ENCODE results near the gene PSMD3. TPM values are rescaled to one million over a fixed set of nuclear protein-coding genes. Genes with fewer than 3 reads are reported as not detected.

PSMD3 gene
- total and polyA plus RNA-seq, 4 donors, result 30.7 to 80.7 (median 66.3) TPM

GRCh38 chr17:39954876-39955275 lies 25.7 kb upstream of the PSMD3 start:
- Histone ChIP-seq H3K4me1 (ENCODE audit: control insufficient read depth in 4 of 4, insufficient read depth in 4 of 4, low read length in 3 of 4) (peaks cover 13 to 26% (median 18%) of the 10 kb centered on the region in 4 donors), H3K9me3 (ENCODE audit: control insufficient read depth in 4 of 4, low read length in 3 of 4) (no peaks in the 10 kb centered on the region), H3K4me3 (ENCODE audit: low read depth in 1 of 3, low read length in 3 of 3) (no peak overlapping the region), H3K27me3 (ENCODE audit: control insufficient read depth in 4 of 4, insufficient read depth in 4 of 4, low read length in 3 of 4) (no peaks in the 10 kb centered on the region), H3K9ac (ENCODE audit: low read depth in 1 of 2, low read length in 2 of 2) (no peak overlapping the region), H3K36me3 (ENCODE audit: control insufficient read depth in 4 of 4, insufficient read depth in 3 of 4, low read depth in 1 of 4, low read length in 3 of 4) (no peaks in the 10 kb centered on the region), H3K27ac (ENCODE audit: low read depth in 1 of 2, low read length in 2 of 2) (no peak overlapping the region)
- TF ChIP-seq EGR1 (IDR thresholded peaks at IDR 0.05; ENCODE audit: low read depth in 2 of 2), result no peak
- TF ChIP-seq, protein P1, sequence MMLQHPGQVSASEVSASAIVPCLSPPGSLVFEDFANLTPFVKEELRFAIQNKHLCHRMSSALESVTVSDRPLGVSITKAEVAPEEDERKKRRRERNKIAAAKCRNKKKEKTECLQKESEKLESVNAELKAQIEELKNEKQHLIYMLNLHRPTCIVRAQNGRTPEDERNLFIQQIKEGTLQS (IDR thresholded peaks at IDR 0.05), result no peak
- TF ChIP-seq ZBTB33 (IDR thresholded peaks at IDR 0.05), result no peak
- TF ChIP-seq, protein P2, sequence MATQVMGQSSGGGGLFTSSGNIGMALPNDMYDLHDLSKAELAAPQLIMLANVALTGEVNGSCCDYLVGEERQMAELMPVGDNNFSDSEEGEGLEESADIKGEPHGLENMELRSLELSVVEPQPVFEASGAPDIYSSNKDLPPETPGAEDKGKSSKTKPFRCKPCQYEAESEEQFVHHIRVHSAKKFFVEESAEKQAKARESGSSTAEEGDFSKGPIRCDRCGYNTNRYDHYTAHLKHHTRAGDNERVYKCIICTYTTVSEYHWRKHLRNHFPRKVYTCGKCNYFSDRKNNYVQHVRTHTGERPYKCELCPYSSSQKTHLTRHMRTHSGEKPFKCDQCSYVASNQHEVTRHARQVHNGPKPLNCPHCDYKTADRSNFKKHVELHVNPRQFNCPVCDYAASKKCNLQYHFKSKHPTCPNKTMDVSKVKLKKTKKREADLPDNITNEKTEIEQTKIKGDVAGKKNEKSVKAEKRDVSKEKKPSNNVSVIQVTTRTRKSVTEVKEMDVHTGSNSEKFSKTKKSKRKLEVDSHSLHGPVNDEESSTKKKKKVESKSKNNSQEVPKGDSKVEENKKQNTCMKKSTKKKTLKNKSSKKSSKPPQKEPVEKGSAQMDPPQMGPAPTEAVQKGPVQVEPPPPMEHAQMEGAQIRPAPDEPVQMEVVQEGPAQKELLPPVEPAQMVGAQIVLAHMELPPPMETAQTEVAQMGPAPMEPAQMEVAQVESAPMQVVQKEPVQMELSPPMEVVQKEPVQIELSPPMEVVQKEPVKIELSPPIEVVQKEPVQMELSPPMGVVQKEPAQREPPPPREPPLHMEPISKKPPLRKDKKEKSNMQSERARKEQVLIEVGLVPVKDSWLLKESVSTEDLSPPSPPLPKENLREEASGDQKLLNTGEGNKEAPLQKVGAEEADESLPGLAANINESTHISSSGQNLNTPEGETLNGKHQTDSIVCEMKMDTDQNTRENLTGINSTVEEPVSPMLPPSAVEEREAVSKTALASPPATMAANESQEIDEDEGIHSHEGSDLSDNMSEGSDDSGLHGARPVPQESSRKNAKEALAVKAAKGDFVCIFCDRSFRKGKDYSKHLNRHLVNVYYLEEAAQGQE (IDR thresholded peaks at IDR 0.05), result no peak
- no peak for TF ChIP-seq YY1 (IDR thresholded peaks at IDR 0.05)
- TF ChIP-seq GABPA (IDR thresholded peaks at IDR 0.05 in 1 of 2, conservative IDR thresholded peaks at IDR 0.05 in 1 of 2), result no peak
- TF ChIP-seq FOXA2 (IDR thresholded peaks at IDR 0.05), result no peak
- TF ChIP-seq NR2F2 (IDR thresholded peaks at IDR 0.05), result no peak
- no peak for TF ChIP-seq HNF4A (conservative IDR thresholded peaks at IDR 0.05)
- TF ChIP-seq FOXA1 (IDR thresholded peaks at IDR 0.05), result no peak
- no peak for TF ChIP-seq TAF1 (conservative IDR thresholded peaks at IDR 0.05)
- TF ChIP-seq, protein P3, sequence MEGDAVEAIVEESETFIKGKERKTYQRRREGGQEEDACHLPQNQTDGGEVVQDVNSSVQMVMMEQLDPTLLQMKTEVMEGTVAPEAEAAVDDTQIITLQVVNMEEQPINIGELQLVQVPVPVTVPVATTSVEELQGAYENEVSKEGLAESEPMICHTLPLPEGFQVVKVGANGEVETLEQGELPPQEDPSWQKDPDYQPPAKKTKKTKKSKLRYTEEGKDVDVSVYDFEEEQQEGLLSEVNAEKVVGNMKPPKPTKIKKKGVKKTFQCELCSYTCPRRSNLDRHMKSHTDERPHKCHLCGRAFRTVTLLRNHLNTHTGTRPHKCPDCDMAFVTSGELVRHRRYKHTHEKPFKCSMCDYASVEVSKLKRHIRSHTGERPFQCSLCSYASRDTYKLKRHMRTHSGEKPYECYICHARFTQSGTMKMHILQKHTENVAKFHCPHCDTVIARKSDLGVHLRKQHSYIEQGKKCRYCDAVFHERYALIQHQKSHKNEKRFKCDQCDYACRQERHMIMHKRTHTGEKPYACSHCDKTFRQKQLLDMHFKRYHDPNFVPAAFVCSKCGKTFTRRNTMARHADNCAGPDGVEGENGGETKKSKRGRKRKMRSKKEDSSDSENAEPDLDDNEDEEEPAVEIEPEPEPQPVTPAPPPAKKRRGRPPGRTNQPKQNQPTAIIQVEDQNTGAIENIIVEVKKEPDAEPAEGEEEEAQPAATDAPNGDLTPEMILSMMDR (IDR thresholded peaks at IDR 0.05; ENCODE audit: low read depth, low read length, missing input control), result no peak
- no peak for TF ChIP-seq SP1 (IDR thresholded peaks at IDR 0.05)
- TF ChIP-seq HNF4G (IDR thresholded peaks at IDR 0.05), result no peak
- no peak for TF ChIP-seq MAX (IDR thresholded peaks at IDR 0.05)
- no peak for TF ChIP-seq RAD21 (IDR thresholded peaks at IDR 0.05)
- TF ChIP-seq RXRA (IDR thresholded peaks at IDR 0.05), result no peak
- WGBS, result 56% methylated on average over 4 of the region's 4 CpGs
- DNase-seq (ENCODE audit: low spot score), result no peak
